ENCODE results near the gene GRAMD1B.

DNA sequence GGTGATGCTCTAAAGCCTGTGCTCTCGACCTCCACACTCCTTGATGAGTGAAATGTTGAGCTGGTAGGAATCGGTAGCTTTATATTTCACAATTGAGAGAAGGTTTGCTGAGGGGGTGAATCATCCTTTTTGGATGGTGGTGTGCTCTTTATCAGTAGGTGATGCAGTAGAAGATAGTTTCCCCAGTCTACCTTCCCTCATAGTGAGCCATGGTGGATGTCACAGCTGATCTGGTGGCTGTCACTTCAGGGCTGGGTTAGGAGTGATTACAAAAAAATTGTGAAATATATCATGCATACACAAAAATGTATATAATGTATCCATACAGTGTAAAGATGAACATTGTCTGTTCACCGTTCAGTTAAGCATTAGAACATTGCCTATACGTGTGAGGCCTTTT is 105.3 kb downstream of the GRAMD1B start:
- TF ChIP-seq, protein P1, sequence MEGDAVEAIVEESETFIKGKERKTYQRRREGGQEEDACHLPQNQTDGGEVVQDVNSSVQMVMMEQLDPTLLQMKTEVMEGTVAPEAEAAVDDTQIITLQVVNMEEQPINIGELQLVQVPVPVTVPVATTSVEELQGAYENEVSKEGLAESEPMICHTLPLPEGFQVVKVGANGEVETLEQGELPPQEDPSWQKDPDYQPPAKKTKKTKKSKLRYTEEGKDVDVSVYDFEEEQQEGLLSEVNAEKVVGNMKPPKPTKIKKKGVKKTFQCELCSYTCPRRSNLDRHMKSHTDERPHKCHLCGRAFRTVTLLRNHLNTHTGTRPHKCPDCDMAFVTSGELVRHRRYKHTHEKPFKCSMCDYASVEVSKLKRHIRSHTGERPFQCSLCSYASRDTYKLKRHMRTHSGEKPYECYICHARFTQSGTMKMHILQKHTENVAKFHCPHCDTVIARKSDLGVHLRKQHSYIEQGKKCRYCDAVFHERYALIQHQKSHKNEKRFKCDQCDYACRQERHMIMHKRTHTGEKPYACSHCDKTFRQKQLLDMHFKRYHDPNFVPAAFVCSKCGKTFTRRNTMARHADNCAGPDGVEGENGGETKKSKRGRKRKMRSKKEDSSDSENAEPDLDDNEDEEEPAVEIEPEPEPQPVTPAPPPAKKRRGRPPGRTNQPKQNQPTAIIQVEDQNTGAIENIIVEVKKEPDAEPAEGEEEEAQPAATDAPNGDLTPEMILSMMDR (IDR thresholded peaks at IDR 0.05): no peak
- no peak for TF ChIP-seq POLR2A (IDR thresholded peaks at IDR 0.05)
